SH-SY5Y (cell line): ENCODE measurements around the gene RHBDD1.

ENCODE experiments used
- GATA2 ChIP-seq: IDR thresholded peaks from 2 replicates; pipeline ENCODE4 v1.6.1; 2011; ENCODE audit warnings: mild to moderate bottlenecking, low read depth, low read length
- GATA3 ChIP-seq: IDR thresholded peaks from 2 replicates; pipeline ENCODE4 v1.6.1; 2011; ENCODE audit warnings: low read depth, mild to moderate bottlenecking, low read length, moderate library complexity

GRCh38 chr2:226836548-226836885 lies 663 bp downstream of the RHBDD1 start:
- no peak for TF ChIP-seq GATA2
- TF ChIP-seq GATA3: no peak
